SW 1271 (cell line): ENCODE measurements around the gene RIOX2.

Experiments
- DNase-seq, 2 experiments: peaks; one replicate each; lab custom pipeline; 2025; lab: John Stamatoyannopoulos, UW

The RIOX2 gene

GRCh38 chr3:97990624-97991292, 18.5 kb upstream of the RIOX2 start:
- no peak for DNase-seq

- no peak for DNase-seq
These were observed 16.7 kb upstream of the RIOX2 start for GRCh38 chr3:97988784-97989568.

DNA sequence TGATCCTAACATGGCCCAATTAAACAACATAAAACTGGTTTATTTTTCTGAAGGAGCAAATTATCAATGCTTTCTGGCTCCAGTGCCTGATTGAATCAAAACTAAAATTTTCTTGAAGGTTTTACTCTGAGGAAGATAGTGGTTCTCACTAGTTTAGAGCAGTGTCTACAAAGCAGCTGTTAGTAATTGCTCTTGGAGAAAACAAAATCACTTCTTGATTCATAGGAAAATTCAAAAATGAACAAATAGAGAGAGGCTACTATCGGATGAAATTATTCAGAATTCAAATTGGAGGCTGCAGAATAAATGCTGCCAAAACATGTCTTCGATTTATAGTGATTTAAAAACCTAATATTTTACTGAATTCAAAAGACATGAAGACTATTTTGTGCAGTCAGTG, 15.1 kb upstream of the RIOX2 start:
- no peak for DNase-seq

DNA sequence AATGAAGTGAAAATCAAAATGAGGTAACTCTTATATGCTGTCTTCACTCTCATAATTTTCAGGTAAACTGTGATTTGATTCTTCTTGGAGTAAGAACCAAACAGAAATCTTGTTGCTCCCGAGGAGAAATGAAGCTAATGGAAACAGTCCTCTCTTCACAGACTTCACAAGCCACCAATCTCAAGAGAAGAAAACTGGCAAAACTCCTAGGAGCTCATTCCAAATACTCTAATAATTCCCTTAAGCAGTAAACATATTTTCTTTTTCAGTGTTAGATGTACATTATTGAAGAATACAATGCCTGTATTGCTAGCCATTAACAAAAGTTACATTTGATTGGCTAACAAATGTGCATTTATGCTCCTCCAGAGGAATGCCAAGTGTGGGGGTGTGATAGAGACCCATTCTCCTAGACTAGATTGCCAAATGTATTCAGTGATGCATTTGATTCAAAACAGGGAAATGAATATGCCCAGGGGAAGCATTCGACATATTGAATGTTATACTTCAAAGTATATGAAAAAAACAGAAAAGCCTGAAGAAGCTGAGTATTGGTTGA, 11.8 kb upstream of the RIOX2 start:
- DNase-seq, result no peak

DNA sequence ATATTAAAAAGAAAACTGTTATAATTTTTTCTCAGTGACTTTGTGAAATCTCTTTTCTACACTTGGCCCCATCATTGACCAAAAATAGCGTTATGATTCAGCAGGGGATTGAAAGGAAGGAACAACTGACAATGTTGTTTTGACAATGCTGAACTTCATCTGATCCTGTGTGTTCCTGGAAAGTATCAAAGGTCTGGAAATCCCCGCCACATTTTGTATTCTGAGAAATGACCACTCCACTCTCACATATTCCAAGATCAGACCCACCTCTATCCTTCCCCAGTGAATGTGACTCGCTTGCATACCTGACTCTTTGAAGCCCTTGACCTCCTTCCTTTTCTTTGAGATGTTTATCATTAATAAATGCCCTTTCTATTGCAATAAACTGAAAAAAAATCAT, 9.7 kb upstream of the RIOX2 start:
- no peak for DNase-seq

GRCh38 chr3:97979610-97980009, 7.4 kb upstream of the RIOX2 start:
- no peak for DNase-seq

- DNase-seq, result no peak
These were observed 3.2 kb upstream of the RIOX2 start for GRCh38 chr3:97975466-97975865.

GRCh38 chr3:97974996-97975395, 2.8 kb upstream of the RIOX2 start:
- no peak for DNase-seq

- no peak for DNase-seq
These were observed 745 bp upstream of the RIOX2 start for GRCh38 chr3:97972976-97973375.

DNA sequence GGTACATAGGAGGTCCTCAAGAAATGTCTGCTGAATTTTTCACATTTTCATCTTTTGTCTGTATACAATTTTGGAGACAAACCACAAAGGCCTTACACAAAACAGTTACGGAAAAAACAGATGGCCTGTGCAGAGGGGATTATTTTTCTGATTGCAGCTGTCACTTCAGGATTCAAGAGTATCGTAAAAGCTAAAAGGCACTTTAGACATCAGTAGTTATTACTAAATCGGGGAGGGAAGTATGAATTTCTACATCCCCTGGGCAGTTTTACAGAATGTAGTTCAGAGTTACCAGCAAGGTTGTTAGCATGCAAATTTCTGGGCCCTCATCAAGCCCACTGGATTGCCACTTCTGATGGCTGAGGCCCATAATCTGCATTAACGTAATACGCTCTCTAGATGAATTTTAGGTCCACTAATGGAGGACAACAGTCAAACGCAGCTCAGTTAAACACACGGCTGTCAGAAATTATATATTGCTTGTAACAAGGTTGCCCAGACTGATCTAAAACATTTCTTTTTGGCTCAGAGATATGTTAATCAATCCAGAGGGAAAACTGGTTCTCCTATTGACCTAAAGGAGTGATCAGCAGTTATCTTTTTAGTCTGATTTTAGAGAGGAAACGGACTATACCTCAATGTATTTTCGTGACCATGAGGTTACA, 1.1 kb downstream of the RIOX2 start:
- no peak for DNase-seq

GRCh38 chr3:97970156-97970555, 2.1 kb downstream of the RIOX2 start:
- DNase-seq, result no peak

- DNase-seq, result no peak
These were observed 2.7 kb downstream of the RIOX2 start for GRCh38 chr3:97969541-97969940.

DNA sequence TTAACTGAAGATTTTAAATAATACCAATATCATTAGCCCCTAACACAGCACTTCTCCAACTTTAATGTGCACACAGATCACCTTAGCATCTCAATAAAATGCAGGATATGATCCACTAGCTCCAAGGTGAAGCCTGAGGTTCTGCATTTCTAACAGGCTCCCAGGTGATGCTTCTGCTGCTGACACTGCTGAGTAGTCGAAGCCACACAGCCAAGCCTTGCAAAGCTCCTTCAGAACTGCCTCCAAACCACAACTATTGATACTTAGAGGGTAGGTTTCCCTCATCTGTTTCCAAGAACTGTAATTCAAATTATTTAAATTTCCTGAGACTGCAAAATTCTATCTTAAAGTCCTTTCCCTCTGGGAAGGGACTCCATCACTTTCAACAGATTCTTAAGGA, 3.9 kb downstream of the RIOX2 start:
- no peak for DNase-seq

- no peak for DNase-seq
These were observed 4.3 kb downstream of the RIOX2 start for GRCh38 chr3:97967966-97968365.

- no peak for DNase-seq
These were observed 11.1 kb downstream of the RIOX2 start for GRCh38 chr3:97960993-97961766.

- no peak for DNase-seq
These were observed 11.7 kb downstream of the RIOX2 start for GRCh38 chr3:97960551-97960950.

- DNase-seq, result no peak
These were observed 12.4 kb downstream of the RIOX2 start for GRCh38 chr3:97959872-97960271.

- DNase-seq, result no peak
These were observed 13.4 kb downstream of the RIOX2 start for GRCh38 chr3:97958796-97959195.

- DNase-seq, result no peak
These were observed 13.8 kb downstream of the RIOX2 start for GRCh38 chr3:97958396-97958795.

GRCh38 chr3:97957617-97958311, 14.5 kb downstream of the RIOX2 start:
- DNase-seq, result no peak

GRCh38 chr3:97956051-97956450, 16.2 kb downstream of the RIOX2 start:
- no peak for DNase-seq
